GM12873 (cell line): Measurements from ENCODE around the gene HSP90AA1.

Source experiments
- TF ChIP-seq, protein P1 (sequence below): IDR thresholded peaks from 2 replicates; pipeline ENCODE4 v1.5.1; 2012; ENCODE audit warnings: low read depth, mild to moderate bottlenecking, moderate library complexity, low read length, control low read depth; ENCODE audit not compliant: insufficient read depth; ENCODE audit errors: missing control alignments

The HSP90AA1 gene

DNA sequence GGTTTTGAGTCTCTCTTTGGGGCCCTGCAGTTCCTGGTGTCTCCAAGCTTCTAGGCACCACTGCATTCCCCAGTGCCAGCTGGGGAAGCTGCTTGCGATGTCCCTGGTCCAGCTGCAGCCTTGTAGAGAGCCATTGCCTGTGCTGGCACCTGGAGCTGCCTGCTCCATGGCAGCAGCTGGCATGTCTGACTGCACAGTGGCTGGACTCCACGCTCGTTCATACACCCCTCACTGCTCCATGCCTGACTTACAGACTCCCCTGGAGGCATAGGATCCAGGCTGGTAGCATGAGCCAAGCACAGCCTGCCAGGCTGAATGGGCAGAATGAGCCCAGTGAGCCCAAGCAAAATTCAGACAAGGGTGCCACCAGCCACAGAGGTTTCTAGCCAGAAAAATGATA is 31.0 kb upstream of the HSP90AA1 start:
- TF ChIP-seq, protein P1, sequence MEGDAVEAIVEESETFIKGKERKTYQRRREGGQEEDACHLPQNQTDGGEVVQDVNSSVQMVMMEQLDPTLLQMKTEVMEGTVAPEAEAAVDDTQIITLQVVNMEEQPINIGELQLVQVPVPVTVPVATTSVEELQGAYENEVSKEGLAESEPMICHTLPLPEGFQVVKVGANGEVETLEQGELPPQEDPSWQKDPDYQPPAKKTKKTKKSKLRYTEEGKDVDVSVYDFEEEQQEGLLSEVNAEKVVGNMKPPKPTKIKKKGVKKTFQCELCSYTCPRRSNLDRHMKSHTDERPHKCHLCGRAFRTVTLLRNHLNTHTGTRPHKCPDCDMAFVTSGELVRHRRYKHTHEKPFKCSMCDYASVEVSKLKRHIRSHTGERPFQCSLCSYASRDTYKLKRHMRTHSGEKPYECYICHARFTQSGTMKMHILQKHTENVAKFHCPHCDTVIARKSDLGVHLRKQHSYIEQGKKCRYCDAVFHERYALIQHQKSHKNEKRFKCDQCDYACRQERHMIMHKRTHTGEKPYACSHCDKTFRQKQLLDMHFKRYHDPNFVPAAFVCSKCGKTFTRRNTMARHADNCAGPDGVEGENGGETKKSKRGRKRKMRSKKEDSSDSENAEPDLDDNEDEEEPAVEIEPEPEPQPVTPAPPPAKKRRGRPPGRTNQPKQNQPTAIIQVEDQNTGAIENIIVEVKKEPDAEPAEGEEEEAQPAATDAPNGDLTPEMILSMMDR: no peak

DNA sequence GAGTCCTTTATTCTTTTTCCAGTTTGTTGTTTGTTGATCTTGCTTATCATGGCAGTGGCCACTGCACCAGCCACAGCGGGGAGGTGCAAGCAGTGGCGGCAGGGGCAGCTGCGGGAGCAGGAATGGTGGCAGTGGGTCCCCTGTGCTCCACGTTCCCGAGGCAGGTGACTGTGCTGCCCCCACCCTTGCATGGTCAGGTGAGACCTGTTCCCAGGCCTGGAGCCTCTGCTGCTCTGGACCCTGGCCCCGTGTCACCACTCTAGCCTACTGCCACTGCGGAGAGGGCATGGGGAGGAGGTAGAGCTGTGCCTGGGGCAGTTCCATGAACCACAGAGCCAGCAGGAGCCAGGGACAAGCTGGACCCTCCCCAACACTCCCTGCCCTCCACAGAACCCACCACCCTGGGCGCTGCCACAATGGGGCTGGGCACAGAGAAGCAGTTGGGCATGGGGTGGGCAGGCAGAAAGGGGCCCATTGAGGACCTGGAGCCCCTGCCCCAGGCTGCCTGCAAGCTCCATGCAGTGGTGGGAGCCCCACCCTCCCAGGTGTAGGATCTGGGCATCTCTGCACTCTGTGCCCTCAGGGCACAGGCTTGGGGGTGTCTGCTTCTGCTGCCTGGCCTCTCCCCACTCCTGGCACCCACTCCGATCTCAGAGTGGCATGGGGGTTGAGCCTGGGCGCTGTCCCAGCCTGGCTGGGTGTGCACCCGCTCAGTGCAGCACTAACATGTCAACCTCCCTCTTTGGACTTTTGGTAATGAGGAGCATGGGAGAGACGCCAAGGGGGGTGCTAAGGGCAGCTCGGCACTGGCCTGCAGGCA is 29.7 kb upstream of the HSP90AA1 start:
- TF ChIP-seq, protein P1: no peak

DNA sequence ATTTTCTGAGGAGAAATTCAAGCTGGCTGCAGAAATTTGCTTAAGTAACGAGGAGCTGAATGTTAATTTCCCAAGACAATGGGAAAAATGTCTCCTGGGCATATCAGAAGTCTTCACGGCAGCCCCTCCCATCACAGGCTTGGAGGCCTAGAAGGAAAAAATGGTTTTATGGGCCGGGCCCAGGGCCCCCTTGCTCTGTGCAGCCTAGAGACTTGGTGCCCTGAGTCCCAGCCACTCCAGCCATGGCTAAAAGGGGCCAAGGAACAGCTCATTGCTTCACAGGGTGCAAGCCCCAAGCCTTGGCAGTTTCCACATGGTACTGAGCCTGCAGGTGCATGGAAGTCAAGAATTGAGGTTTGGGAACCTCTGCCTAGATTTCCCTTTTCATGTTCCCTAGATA is 24.3 kb upstream of the HSP90AA1 start:
- TF ChIP-seq, protein P1: no peak

DNA sequence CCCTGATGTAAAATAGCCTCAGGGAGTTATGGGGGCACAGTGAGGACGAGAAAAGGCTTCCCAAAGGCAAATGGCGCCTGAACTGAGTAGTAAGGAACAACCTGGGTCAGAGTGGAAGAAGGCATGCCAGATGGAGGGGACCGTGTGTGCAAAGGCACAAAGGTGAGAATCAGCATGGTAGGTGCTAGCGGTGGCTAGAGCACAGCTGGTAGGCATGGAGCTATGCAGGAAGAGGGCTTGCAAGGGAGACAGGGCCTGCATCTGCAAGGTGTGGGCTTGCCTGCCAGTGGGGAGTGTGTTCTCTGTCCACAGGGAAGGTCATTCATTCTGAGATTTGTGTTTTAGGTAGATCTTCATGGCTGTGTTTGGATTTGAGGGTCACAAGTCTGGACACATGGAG is 18.5 kb upstream of the HSP90AA1 start:
- TF ChIP-seq, protein P1: no peak

DNA sequence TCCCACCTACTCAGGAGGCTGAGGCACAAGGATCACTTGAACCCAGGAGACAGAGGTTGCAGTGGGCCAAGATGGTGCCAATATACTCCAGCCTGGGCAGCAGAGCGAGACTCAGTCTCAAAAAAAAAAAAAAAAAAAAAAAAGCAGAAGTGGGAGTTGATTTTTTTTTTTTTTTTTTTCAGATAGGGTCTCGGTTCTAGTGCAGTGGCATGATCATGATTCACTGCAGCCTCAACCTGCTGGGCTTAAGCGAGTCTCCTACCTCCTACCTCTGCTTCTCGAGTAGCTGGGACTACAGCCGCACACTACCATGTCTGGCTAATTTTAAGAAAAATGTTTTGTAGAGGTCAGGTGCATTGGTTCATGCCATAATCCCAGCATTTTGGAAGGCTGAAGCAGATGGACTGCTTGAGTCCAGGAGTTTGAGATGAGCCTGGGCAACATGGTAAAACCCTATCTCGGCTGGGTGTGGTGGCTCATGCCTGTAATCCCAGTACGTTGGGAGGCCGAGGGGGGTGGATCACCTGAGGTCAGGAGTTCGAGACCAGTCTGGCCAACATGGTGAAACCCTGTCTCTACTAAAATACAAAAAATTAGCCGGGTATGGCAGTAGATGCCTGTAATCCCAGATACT is 16.3 kb upstream of the HSP90AA1 start:
- TF ChIP-seq, protein P1: no peak

DNA sequence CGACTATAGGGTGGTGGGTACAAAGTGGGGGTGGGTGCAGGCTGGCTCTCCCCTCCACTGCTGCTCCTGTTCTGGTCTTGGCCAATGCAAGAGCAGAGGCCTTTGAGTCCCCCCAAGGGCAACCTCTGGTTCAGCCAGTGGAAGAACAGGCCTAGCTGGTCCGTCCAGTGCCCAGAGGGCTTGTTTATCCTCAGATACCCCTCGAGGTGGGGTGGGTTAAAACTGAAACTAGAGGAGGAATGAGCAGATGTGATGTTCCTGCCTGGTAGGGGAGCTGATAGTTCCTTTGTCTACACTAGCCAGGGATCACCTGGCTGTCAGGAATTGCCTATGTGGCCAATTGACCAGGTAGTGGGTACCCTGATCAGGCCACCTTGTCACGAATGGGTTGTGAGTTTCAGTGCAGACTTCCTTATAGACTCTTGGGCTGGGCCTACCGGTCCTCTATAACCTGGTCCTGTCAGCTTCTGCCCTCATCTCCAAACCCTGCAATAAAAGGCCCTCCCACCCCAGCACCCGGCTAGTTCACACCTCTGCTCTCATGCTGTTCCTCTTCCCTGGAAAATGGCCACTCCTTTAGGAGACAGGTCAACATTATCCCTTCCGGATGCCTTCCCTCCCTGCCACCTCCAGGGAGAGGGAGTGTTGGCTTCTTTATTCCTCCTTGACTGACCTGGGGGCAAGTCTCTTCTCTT is 10.7 kb upstream of the HSP90AA1 start:
- TF ChIP-seq, protein P1: no peak

DNA sequence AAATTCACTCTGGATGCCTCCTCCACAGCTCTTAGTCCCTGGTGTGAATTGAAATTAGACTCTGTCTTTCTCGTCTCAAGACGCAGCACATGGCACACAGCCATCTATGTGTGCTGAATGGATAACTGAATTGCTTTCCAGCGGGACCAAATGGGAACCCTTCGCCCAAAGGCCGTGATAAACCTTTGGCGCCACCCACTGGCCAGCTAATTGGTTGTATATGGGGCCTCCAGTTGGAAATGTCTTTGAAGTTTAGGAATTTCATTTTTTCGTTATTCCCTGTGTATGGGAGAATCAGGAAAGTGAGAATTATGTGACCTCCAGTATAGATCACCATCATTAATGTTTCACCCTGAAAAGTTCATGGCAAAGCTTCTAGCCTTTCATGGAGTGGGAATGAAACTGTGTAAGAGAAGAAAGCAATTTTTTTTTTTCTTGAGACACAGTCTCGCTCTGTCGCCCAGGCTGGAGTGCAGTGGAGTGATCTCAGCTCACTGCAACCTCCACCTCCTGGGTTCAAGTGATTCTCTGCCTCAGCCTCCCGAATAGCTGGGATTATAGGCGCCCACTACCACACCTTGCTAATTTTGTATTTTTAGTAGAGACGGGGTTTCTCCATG is 9.8 kb upstream of the HSP90AA1 start:
- TF ChIP-seq, protein P1: peak; percentile 82
